ENCODE measurements around the gene USP24.
"Not testable (repeated sequence)": the region's sequence is repeated elsewhere in the genome, so short reads cannot be mapped to it uniquely, and the experiment has no call there.

The USP24 gene

DNA sequence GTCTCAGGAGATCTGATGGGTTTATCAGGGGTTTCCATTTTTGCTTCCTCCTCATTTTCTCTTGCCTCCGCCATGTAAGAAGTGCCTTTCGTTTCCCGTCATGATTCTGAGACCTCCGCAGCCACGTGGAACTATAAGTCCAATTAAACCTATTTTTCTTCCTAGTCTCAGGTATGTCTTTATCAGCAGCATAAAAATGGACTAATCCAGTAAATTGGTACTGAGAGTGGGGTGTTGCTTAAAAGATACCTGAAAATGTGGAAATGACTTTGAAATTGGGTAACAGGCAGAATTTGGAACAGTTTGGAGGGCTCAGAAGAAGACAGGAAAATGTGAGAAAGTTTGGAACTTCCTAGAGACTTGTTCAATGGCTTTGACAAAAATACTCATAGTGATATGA, 184.1 kb downstream of the USP24 start:
- not testable (repeated sequence) for DNase-seq

- DNase-seq: not testable (repeated sequence)
Measured at GRCh38 chr1:55026682-55027081, 188.5 kb downstream of the USP24 start.

GRCh38 chr1:55024163-55024562, 191.0 kb downstream of the USP24 start:
- not testable (repeated sequence) for DNase-seq

DNA sequence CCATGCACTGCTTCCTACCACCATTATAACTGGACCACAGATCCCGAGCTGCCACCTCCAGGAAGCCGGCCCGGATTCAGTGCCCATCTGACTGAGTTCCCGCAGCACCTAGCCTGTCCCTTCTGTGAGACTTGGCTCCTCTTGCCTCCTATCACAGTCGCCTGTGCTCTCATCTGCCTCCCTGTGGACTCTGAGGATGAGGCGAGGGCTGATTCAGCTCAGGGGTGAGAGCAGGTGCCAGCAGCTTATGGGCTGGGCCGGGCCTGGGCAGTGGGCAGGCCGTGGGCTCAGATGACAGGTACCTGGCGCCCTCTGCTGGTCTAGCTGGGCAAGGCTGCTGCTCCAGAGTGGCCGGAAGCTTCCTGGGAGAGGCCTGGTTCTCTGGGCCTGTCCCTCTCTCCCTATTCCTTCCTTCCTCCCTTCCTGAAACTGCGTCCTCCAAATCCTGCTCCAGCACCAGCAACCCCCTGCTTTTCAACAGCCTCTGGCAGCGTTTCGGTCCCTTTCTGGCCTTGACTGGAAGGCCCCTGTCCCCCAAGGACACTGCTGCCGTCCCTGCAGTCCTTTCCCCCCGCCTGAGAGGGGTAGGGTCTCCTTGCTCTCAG, 193.1 kb downstream of the USP24 start:
- DNase-seq: peak; percentile 83

- no peak for DNase-seq
Measured at GRCh38 chr1:55018395-55018794, 196.8 kb downstream of the USP24 start.

Data from fibroblast of skin of back (primary cell).